ENCODE measurements around the gene NOL9. TPM values are rescaled to one million over a fixed set of nuclear protein-coding genes. Genes with fewer than 3 reads are reported as not detected.
A peak's percentile ranks its signal among the peaks of the same experiment; 100 is the strongest.

NOL9 gene
- total RNA-seq, 2 experiments from 2014 or later, result 52.3 to 54.1 TPM

GRCh38 chr1:6488602-6489382 is 65.5 kb downstream of the NOL9 start:
- intact Hi-C loops (cut with DNase I, micrococcal nuclease), result no loop called here
- Histone ChIP-seq H3K27ac (ENCODE audit: low read depth in 1 of 2, low read length in 2 of 2) (no peak overlapping the region), H3K4me3 (ENCODE audit: low read length) (no peak overlapping the region), H3K36me3 (ENCODE audit: insufficient read depth, low read length) (no peaks in the 10 kb centered on the region), H3K9me3 (ENCODE audit: control insufficient read depth in 1 of 2, insufficient read depth in 1 of 2, low read length in 2 of 2) (peaks cover 0 to 9% of the 10 kb centered on the region in 2 experiments), H3K27me3 (ENCODE audit: control insufficient read depth in 1 of 2, insufficient read depth in 2 of 2, low read length in 2 of 2) (peaks cover 19 to 21% of the 10 kb centered on the region in 2 experiments), H3K4me1 (ENCODE audit: insufficient read depth, low read length) (peaks cover 59% of the 10 kb centered on the region)
- TF ChIP-seq CTCF (IDR thresholded peaks at IDR 0.05), result no peak
- Mint-ChIP-seq H3K4me1 (ENCODE audit: low read depth) (peaks cover 30% of the 10 kb centered on the region), H3K27ac (no peak overlapping the region), H3K27me3 (peaks cover 31% of the 10 kb centered on the region), H3K9me3 (no peaks in the 10 kb centered on the region), H3K4me3 (no peak overlapping the region), H3K36me3 (ENCODE audit: low read depth) (no peaks in the 10 kb centered on the region)
- CTCF ChIA-PET, result interaction anchor here (0.6 to 1.4 kb wide), 2 partner anchors 48 to 156 kb away, joined by 3 to 4 read pairs; no protein-coding TSS in a partner anchor
- POLR2A ChIA-PET, result interaction anchor here (3.5 kb wide), 1 partner anchor 66 kb away, joined by 9 read pairs; the partner anchor contains the start of genes NOL9 and TAS1R1
- ATAC-seq (ENCODE audit: poor library complexity) (no peak), DNase-seq (no peak)

GRCh38 chr1:6487804-6488484 is 66.4 kb downstream of the NOL9 start:
- H3K4me3 Mint-ChIP-seq, result peak overlapping the region; percentile 42
- Histone ChIP-seq H3K27me3 (ENCODE audit: control insufficient read depth in 1 of 2, insufficient read depth in 2 of 2, low read length in 2 of 2) (peaks cover 19 to 21% of the 10 kb centered on the region in 2 experiments), H3K27ac (ENCODE audit: low read depth in 1 of 2, low read length in 2 of 2) (no peak overlapping the region), H3K4me1 (ENCODE audit: insufficient read depth, low read length) (peaks cover 53% of the 10 kb centered on the region), H3K36me3 (ENCODE audit: insufficient read depth, low read length) (no peaks in the 10 kb centered on the region), H3K9me3 (ENCODE audit: control insufficient read depth in 1 of 2, insufficient read depth in 1 of 2, low read length in 2 of 2) (peaks cover 0 to 9% of the 10 kb centered on the region in 2 experiments), H3K4me3 (ENCODE audit: low read length) (no peak overlapping the region)
- no peak for TF ChIP-seq CTCF (IDR thresholded peaks at IDR 0.05)
- intact Hi-C loops (cut with DNase I, micrococcal nuclease), result loop anchor here in 1 of 2 experiments (2.0 kb wide), 1 partner anchor 67 kb away; the partner anchor contains the start of genes NOL9 and TAS1R1
- H3K9me3 Mint-ChIP-seq, result no peaks in the 10 kb centered on the region
- DNase-seq (no peak), ATAC-seq (ENCODE audit: poor library complexity) (no peak)
- peaks cover 32% of the 10 kb centered on the region for H3K27me3 Mint-ChIP-seq
- CTCF ChIA-PET, result no interaction called here
- H3K36me3 Mint-ChIP-seq (ENCODE audit: low read depth), result no peaks in the 10 kb centered on the region
- peaks cover 24% of the 10 kb centered on the region for H3K4me1 Mint-ChIP-seq (ENCODE audit: low read depth)
- H3K27ac Mint-ChIP-seq, result no peak overlapping the region
- POLR2A ChIA-PET, result interaction anchor here (3.5 kb wide), 1 partner anchor 67 kb away, joined by 9 read pairs; the partner anchor contains the start of genes NOL9 and TAS1R1

- no peak overlapping the region for H3K27ac ChIP-seq (ENCODE audit: low read depth in 1 of 2, low read length in 2 of 2)
- Mint-ChIP-seq H3K27me3 (peaks cover 39% of the 10 kb centered on the region), H3K4me3 (peak overlapping the region; percentile 59), H3K4me1 (ENCODE audit: low read depth) (peaks cover 14% of the 10 kb centered on the region), H3K36me3 (ENCODE audit: low read depth) (no peaks in the 10 kb centered on the region), H3K27ac (no peak overlapping the region), H3K9me3 (no peaks in the 10 kb centered on the region)
- POLR2A ChIA-PET, result interaction anchor here (0.6 to 3.5 kb wide), 3 partner anchors 14 to 68 kb away, joined by 3 to 9 read pairs (median 3); partner anchors contain the start of genes NOL9 and TAS1R1
- ATAC-seq (ENCODE audit: poor library complexity), result peak; percentile 84
- no peaks in the 10 kb centered on the region for H3K36me3 ChIP-seq (ENCODE audit: insufficient read depth, low read length)
- no peak overlapping the region for H3K4me3 ChIP-seq (ENCODE audit: low read length)
- CTCF ChIA-PET, result interaction anchor here (0.6 to 1.6 kb wide), 7 partner anchors 9 to 160 kb away, joined by 3 to 4 read pairs (median 3); partner anchors contain the start of gene HES2
- intact Hi-C loops (cut with DNase I, micrococcal nuclease), result loop anchor here (1.0 to 2.0 kb wide), 3 partner anchors 68 to 160 kb away; partner anchors contain the start of genes NOL9 (in 2 of the 2) and TAS1R1 (in 1 of the 2)
- peak; percentile 82 for TF ChIP-seq CTCF (IDR thresholded peaks at IDR 0.05)
- H3K27me3 ChIP-seq (ENCODE audit: control insufficient read depth in 1 of 2, insufficient read depth in 2 of 2, low read length in 2 of 2), result peaks cover 19 to 21% of the 10 kb centered on the region in 2 experiments
- peaks cover 0 to 9% of the 10 kb centered on the region in 2 experiments for H3K9me3 ChIP-seq (ENCODE audit: control insufficient read depth in 1 of 2, insufficient read depth in 1 of 2, low read length in 2 of 2)
- DNase-seq, result peak; percentile 80 to 92 (median 84)
- H3K4me1 ChIP-seq (ENCODE audit: insufficient read depth, low read length), result peaks cover 43% of the 10 kb centered on the region
Observed at GRCh38 chr1:6486433-6487011, 67.8 kb downstream of the NOL9 start.
